Thyroid gland (tissue), 4 donors: ENCODE data around the gene LSM8.
"Not testable (repeated sequence)": the region's sequence is repeated elsewhere in the genome, so short reads cannot be mapped to it uniquely, and the experiment has no call there.

Source experiments
- CTCF ChIP-seq, 6 experiments: fragments of 200-600 bp in 3 of 6; fragments of 450-650 bp in 3 of 6; sonication (generic) in 3 of 6; IDR thresholded peaks; one replicate each; pipeline ENCODE4 v1.5.1; 2016 to 2019; ENCODE audit warnings: antibody characterized with exemption in 6 of 6, mild to moderate bottlenecking in 2 of 6, inconsistent platforms in 1 of 6, moderate library complexity in 1 of 6
- POLR2A ChIP-seq, 2 donors: fragments of 450-650 bp; IDR thresholded peaks; one replicate each; pipeline ENCODE4 v1.6.1; 2017; ENCODE audit warnings: antibody characterized with exemption in 2 of 2, mild to moderate bottlenecking in 2 of 2, moderate library complexity in 1 of 2

DNA sequence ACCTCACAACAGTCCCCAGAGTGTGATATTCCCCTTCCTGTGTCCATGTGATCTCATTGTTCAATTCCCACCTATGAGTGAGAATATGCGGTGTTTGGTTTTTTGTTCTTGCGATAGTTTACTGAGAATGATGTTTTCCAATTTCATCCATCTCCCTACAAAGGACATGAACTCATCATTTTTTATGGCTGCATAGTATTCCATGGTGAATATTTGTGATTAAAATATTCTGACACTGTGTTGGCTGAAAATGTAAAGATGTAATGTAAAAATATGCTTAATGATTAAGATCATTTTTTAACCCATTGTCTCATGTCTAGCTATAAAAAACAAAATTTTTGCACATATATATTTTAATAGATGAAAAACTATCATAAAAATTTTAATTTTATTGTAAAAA, 56.4 kb downstream of the LSM8 start:
- not testable (repeated sequence) for TF ChIP-seq POLR2A, CTCF (IDR thresholded peaks at IDR 0.05)
